GM21717 (cell line): ENCODE data around the gene TCF3.

ENCODE experiments used
- ATAC-seq: cut with Tn5 transposase; IDR thresholded peaks from one replicate; pipeline ENCODE4 v1.9.1; 2021; ENCODE audit warnings: mild to moderate bottlenecking, moderate library complexity; ENCODE audit not compliant: unreplicated experiment

Gene TCF3

DNA sequence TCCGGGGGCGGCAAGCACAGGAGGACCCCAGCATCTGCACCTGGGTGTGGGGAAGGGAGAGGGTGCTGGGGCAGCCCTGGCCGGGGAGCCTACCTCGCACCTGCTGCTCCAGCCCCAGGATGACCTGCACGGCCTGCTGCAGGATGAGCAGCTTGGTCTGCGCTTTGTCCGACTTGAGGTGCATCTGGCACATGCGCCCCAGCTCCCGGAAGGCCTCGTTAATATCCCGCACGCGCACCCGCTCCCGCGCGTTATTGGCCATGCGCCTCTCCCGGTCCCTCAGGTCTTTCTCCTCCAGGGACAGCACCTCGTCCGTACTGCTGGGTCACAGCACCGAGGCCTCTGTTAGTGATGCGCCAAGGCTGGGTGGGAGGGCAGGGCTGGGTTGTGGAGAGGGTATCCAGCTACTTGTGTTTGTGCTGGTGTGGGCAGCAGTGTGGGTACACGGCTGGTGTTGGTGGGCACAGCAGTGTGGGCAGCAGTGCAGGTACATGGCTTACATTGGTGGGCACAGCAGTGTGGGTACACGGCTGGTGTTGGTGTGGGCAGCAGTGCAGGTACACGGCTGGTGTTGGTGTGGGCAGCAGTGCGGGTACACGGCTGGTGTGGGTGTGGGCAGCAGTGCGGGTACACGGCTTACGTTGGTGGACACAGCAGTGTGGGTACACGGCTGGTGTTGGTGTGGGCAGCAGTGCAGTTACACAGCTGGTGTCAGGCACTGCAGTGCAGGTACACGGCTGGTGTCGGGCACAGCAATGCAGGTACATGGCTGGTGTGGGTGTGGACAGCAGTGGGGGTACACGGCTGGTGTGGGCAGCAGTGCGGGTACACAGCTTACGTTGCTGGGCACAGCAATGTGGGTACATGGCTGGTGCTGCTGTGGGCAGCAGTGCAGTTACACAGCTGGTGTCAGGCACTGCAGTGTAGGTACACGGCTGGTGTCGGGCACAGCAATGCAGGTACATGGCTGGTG is 40.0 kb downstream of the TCF3 start:
- no peak for ATAC-seq

DNA sequence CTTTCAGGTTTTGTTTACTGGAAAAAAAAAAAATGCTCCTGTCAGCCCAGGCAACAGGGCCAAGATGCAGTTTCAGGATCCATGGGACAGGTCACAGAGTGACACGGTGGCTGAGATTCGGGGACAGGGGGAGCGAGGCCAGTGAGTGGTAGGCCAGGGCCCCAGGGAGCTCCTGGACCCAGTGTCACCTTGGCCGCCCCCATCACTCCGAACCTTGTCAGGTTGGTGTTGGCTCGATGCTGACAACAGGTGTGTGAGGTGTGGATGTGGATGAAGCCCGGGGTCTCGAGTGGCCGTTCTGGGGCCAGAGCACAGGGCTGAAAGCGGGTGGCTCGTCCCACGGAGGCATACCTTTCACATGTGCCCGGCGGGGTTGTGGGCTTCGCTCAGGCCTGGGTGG is 41.1 kb downstream of the TCF3 start:
- ATAC-seq: no peak

DNA sequence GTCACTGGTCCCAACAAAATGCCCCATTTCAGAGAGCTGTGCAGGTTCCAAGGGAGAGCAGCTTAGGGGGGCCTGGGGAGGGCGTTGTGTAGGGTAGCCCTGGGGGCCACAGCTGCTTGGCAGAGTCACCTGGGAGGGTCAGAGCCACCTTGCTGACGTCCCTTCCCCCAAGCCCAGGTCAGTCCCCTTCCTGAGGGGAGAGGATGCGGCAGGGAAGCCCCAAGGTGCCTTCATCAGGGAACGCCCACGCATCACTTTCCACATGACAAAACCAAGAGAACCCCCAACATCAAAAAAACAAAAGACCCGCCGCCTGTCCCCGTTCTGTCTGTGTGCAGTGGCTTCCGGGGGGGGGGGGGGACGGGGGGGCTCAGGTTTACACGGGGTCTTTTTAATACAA is 41.8 kb downstream of the TCF3 start:
- ATAC-seq: no peak

DNA sequence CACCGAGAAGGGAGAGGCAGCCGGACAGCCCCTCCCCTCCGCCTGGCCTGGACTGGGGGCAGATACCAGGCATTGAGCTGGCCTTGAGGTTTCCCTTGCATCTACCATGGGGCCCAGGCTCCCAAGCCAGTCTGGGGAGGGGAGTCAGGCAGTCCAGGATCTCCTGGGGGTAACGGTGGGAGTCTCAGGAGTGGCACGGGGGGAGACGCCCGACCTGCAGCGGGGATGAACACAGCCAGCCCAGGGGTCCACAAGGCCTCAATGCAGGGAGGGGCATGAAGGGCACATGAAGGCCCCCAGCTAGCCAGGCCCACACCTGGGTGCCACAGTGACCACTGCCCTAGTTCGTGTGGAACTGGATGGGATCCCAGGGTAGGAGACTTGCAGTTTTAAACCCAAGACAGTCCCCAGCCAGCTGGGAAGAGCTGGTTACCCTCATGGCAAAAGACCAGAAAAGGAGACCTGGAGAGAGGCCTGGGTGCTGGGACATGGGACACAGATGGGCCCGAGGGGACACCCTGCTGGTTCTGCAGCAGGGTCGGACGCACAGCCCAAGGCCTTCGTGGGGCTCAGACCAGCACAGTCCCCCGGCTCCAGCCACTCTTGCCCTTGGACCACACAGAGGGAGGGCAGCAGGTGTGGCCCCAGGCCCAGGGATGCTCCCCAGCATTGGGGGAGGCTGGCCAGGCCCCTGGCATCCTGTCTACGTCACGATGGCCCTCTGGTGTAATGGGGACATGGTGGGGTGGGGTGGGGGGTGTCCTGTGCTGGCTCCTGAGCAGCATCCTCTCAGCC is 42.5 kb downstream of the TCF3 start:
- no peak for ATAC-seq

DNA sequence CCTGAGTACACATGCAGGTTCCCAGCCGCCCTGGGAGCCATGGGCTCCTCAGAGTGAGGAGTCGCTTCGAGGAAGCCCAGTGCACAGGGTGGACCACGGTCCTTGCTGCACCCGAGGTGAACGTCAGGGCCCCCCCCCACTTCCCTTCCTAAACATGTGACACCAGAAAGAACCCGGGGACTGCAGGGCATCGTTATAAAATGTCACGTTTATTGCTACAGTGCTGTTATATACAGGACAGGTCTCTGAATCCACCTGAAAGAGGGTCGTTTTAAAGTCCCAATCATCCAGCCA is 43.4 kb downstream of the TCF3 start:
- ATAC-seq: no peak

DNA sequence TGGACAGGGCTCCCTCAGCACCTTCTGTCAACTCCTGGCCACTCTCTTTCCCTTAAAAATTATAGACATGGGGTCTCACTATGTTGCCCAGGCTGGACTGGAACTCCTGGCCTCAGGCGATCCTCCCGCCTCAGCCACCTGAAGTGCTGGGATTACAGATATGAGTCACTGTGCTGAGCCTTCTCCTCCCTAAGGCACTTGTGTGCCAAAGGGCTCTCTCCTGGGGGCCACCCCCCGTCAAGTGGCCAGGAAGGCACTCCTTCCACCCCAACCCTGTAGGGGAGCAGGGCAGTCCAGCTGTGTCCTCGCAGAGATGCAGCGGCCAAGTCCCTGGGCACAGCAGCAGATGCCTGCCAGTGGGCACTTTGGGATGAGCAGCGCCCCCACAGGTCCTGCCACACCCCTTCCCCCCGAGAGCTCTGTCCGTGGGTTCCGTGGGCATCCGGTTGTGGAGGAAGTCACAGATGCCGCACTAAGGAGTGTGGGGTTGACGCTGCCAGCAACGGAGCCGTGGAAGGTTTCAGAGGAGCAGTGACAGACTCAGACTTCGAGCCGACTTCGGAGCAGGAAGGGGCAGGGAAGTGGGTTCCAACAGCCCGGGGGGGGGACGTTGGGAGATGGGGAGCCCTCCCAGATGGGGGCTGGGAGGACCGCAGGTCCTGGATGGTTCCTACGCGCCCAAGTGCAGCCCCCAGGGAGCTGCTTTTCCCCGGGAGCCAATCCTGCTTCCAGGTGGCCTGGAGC is 43.9 kb downstream of the TCF3 start:
- ATAC-seq: no peak

DNA sequence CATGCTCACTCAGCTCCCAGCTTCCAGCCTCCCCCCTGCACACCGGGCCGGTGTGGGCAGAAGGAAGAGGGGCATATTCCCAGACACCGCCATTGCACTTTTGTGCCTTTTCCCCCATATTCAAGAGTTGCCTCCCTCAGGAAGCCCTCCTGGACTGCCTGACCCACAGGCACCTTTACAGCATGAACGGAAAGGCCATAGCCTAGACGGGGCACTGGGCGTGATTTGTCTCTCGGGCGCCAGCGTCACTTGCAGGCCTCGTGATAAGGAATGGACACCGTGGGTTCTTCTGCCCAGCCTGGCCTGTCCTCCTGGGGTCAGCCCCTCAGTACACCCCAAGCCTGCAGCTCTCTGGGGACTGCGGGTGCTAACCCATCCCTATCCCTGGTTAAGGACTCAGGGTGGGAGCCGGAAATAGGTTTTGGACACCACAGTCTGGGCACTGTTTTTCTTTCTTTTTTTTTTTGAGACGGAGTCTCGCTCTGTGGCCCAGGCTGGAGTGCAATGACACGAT is 46.2 kb downstream of the TCF3 start:
- no peak for ATAC-seq

DNA sequence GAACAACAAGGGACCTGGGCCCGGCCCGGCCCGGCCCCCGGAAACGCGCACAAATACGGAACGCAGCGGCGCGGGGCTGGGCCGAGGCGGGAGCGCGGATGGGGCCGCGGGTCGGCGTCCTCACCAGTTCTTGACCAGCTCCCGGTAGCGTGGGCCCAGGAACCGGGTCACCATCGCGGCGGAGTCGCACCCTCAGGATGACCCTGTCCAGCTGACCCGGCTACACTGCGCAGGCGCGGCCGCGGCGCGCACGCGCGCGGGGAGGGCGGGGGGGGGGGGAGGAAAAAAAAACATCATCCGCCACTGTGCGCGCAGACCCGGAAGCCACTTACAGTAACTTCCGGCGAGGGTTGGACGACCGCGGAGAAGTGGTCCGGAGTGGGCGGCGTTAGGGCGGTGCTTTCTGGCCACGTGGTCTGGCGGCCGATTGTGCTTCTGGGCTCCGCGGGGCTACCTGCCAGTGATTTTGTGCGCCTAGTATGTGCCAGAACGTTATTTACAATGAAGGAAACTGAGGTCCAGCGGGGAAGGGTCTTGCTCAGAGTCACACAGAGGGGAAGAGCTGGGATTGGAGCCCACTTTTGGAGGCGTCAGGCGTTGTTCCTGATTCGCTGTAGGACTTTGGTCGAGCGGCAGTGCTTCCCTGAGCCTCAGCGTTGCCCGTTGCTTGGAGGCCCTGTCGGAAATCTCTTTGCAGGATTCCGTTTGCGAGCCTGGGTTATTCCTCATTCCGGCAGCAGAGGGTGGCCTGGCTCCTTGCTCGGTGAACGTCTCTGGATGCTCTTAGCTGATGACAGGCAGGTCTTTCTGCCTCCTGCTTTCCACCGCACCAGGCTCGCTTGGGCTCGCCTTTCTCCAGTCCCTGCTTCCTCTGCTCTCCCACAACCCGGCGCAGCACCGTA is 46.9 kb downstream of the TCF3 start, which contains the start of gene UQCR11:
UQCR11 (minus strand) TSS at position 227 of the 902 bp plus-strand sequence; CDS start at position 174, 53 bp downstream.
- ATAC-seq: peak; percentile 69

DNA sequence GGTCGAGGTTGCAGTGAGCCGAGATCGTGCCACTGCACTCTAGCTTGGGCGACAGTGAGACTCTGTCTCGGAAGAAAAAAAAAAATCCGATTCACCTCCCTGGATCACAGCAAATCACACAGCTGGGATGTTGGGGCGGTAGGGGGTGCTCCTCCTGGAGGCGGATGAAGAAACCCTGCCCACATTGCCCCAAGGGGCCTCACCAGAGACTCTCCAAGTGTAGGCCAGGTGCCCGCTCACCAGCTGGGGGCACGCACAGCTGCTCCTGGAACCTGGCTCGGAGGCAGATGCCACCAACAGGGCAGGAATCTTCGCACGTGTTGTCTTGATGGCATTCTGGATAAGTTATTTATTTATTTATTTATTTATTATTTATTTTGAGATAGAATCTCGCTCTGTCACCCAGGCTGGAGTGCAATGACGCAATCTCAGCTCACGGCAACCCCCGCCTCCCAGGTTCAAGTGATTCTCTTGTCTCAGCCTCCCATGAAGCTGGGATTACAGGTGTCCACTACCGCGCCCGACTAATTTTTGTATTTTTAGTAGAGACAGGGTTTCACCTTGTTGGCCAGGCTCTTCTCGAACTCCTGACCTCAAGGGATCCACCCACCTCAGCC is 50.2 kb downstream of the TCF3 start:
- no peak for ATAC-seq

DNA sequence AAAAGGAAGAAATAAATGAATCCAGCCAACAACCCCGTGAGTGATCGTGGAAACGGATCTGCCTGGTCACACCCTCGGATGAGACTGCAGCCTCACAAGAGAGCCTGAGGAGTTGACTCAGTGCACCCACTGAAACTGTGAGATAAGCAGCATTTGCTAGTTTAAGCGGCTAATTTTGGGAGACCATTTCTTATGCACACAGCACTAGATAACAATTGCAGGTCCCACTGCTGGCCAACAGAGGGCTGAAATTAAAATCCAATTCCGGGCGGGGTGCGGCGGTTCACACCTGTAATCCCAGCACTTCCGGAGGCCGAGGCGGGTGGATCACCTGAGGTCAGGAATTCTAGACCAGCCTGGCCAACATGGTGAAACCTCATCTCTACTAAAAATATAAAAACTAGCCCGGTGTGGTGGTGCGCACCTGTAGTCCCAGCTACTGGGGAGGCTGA is 50.8 kb downstream of the TCF3 start:
- ATAC-seq: no peak

DNA sequence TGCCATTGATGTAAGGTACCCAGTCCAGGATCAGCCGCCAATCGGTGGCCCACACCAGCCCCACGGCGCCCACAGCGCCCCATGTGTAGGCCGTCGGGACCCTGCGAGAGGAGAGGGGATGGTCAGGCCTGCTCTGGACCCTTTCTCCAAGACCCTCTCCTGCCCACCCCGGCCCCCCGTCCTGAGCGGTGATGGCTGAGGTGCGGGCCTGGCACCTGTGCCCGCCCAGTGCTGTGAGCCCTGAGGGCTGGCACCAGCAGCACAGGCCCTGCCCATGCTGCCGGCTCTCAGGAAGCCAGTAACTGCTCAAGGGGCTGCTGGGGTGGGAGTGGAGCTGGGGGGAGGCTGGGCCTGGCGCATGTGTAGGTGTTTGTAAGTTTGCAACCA is 53.0 kb downstream of the TCF3 start:
- no peak for ATAC-seq

DNA sequence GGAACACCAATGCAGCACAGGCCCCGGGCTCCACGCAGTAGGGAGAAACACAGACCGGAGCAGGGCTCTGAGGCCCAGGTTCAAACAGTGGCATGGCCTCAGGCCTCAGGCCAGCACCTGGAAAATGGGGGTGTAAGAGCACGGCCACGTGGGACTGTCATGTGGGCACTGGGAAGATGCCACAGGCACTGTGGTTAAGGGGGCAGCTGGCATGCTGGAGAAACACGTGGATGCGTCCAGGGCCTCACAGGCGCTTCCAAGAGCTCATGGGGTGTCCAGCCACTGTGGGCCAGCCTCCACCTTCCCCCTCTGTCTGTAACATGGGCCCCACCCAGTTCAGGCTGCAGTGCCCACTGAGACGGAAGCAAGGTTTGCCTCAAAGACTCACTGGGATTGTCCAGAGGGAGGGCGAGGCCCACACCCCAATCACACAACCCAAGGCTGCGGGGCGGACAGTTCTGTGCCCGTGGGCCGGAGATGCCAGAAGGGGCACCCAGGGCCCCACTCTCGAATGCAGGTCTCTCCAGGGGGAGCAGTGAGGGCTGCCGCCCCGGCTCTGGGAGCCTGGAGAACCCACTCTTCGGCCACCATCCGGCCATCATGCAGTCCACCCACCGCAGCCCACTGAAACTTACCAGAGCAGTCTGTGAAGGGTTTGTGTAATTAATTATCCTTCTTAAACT is 53.5 kb downstream of the TCF3 start:
- ATAC-seq: no peak

DNA sequence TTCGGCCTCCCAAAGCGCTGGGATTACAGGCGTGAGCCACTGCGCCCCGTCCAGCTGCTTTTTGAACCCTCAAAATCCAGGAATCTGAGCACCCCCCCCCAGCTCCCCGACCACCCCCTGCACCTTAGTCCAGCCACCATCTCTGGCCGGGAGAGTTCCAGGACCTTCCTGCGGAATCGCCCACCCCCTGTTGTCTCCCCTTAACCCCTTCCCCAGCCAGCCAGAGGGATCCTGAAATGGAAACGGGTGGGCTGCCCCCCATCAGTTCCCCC is 59.0 kb downstream of the TCF3 start:
- no peak for ATAC-seq

DNA sequence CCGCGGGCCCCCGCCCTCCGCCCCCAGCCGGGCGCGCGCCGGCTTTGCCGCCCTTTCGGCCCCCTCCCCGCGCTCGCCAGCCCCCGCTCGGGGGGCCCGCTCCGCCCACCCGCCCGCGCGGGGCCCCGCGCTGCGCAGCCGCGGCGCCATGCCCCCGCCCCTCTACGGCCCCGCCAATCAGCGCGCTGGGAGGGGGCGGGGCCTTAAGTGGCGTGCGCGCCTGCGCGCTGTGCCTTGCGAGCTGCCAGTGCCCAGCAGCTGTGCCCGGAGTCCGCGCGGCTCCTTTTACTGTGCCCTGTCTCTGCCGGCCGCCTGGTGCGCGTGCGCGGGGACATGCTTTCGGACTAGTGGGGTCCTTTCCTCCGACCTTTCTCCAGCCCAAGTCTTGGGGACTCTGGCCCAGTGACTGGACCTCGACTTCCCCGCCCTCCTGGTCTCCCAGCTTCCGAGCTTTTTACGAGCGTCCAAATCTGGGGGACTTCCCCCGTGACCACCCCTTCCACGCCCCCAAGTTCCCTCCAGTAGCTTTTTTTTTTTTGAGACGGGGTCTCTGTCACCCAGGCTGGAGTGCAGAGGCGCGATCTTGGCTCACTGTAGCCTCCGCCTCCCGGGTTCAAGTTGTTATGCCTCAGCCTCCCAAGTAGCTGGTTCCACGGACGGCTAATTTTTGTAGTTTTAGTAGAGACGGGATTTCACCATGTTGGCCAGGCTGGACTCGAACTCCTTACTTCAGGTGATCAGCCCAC is 59.5 kb downstream of the TCF3 start, which contains the start of gene MBD3:
MBD3 (minus strand) TSS at position 111 of the 746 bp plus-strand sequence. CDS start 234 bp downstream, outside the sequence.
- ATAC-seq: peak; percentile 38

DNA sequence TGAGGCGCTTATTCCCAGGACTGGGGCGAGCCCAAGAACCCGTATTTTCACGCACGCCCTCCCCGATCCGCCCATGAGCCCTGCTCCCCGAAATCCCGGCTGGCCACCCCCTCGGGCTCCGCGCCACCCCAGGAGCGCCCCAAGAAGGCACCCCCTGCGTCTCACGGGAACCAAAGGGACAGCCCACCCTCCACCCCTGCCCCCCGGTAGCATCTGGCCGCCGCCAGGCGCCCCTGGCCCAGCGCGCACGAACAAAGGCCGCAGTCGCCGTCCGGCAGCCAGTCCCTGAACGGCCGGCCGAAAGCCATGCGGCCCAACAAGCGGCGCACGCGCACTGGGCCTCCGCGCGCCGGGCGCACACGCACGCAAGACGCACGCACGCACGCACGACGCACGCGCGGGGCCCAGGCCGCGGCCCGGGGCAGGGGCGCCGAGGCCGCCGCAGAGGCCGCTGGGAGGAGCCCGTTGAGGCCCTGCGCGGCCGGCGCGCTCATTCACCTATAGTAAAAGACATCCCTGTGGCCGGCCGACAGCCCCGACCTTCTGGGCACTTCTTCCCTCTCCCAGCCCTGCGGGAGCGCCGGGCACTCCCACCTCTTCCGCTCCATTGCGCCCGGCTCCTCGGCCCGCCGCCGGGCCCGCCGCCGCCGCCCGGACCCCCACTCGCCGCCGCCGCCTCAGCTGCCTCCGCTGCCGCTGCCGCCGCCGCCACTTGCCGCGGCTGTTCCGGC is 60.2 kb downstream of the TCF3 start:
- peak; percentile 50 for ATAC-seq

DNA sequence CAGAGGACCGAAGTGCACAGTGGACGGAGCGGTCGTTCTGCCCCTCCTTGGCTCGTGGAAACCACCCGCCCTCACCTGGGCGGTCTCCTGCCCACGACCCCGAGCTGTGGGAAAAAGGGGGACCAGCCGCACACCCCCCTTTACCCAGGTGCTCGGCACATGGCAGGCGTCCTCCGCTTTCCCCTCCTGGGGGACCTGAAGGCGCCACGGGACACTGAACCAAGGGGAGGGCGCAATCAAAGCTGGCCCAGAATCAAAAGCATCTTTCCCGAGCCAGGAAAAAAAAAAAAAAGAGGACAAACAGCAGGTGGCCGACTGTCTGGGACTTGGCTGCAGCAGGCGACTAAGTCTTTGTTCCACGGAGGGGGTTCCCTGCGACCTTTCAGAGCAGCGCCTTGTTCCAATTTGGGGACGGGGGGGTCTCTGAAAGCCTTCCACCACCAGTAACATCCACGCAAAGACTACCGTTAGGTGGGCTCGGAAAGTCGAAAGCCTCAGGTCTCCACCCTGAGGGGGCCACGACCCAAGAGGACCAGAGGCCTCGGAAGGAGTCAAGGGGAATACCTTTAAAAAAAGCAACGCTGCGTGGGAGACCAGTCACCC is 60.9 kb downstream of the TCF3 start:
- ATAC-seq: no peak

DNA sequence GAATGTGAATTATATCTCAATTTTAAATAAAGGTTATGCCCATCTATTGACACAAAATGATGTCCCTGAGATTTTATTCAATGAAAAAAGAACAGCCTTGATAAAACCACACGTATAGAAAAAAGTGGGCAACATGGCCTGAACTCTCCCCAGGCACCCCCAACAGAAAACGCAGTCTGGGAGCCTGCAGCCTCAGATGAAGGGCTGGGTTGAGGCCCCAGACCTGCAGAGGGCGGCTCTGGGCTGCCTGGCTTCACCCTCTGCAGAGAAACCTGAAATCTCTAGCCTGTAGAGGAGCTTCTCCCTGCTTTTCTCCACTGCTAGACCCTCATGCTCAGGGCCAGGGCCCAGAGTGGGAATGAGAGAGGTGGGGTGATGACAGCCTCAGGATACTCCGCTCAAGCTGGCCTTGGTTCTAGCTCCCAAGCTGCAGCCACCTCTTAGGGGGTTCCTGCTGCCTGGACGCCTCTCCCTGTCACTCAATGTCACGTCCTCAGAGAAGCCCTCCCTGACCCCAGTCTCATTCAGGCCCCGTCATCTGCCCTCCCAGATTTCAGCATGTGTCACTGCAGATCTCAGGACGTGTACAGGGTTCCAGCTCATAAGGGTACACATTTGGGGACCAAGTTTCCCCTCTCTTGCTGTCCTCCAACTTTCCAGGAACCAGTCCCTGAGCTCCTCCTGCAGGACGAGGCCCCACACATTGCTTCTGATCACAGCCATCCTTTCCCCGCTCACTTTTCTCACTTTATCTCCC is 61.6 kb downstream of the TCF3 start:
- no peak for ATAC-seq
